Endodermal cell (in vitro differentiated cells): ENCODE measurements around the gene CPSF4. TPM values are rescaled to one million over a fixed set of nuclear protein-coding genes. Genes with fewer than 3 reads are reported as not detected.

Experiments
- DNase-seq: peaks from one replicate; pipeline ENCODE4 v3.0.0-alpha.2; 2017
- H3K27ac ChIP-seq: 2 replicates; pipeline ENCODE4 v1.5.1; 2013; ENCODE audit warnings: mild to moderate bottlenecking, low read depth, low read length, moderate library complexity
- H3K27me3 ChIP-seq: 2 replicates; pipeline ENCODE4 v1.6.1; 2013; ENCODE audit warnings: mild to moderate bottlenecking, low read length, moderate library complexity; ENCODE audit not compliant: insufficient read depth, control insufficient read depth, poor library complexity, severe bottlenecking
- H3K36me3 ChIP-seq: 2 replicates; pipeline ENCODE4 v1.7.0; 2013; ENCODE audit warnings: mild to moderate bottlenecking, low read length, moderate library complexity; ENCODE audit not compliant: control insufficient read depth, insufficient read depth
- H3K4me1 ChIP-seq: one replicate; pipeline ENCODE4 v1.7.0; 2013; ENCODE audit warnings: low read length; ENCODE audit not compliant: control insufficient read depth, insufficient read depth
- H3K4me3 ChIP-seq: 2 replicates; pipeline ENCODE4 v1.5.1; 2013; ENCODE audit warnings: mild to moderate bottlenecking, low read length, moderate library complexity
- H3K9ac ChIP-seq: 2 replicates; pipeline ENCODE4 v1.6.1; 2013; ENCODE audit warnings: mild to moderate bottlenecking, low read length, moderate library complexity; ENCODE audit not compliant: poor library complexity, severe bottlenecking; ENCODE audit errors: extremely low read depth
- H3K9me3 ChIP-seq: 2 replicates; pipeline ENCODE4 v1.6.1; 2013; ENCODE audit warnings: mild to moderate bottlenecking, low read length, moderate library complexity; ENCODE audit not compliant: control insufficient read depth
- H3K27ac Mint-ChIP-seq: 2 replicates; pipeline ENCODE4 v1.8.0; 2020; ENCODE audit warnings: mixed read lengths
- H3K27me3 Mint-ChIP-seq: 2 replicates; pipeline ENCODE4 v1.8.0; 2021; ENCODE audit warnings: mild to moderate bottlenecking, mixed read lengths; ENCODE audit not compliant: insufficient read depth
- H3K36me3 Mint-ChIP-seq: 2 replicates; pipeline ENCODE4 v1.8.0; 2020; ENCODE audit warnings: low read depth, mixed read lengths
- H3K4me1 Mint-ChIP-seq: 2 replicates; pipeline ENCODE4 v1.8.0; 2020; ENCODE audit warnings: mixed read lengths
- H3K4me3 Mint-ChIP-seq: 2 replicates; pipeline ENCODE4 v1.8.0; 2020; ENCODE audit warnings: mild to moderate bottlenecking, moderate library complexity, mixed read lengths
- H3K9me3 Mint-ChIP-seq: 2 replicates; pipeline ENCODE4 v1.8.0; 2020; ENCODE audit warnings: mild to moderate bottlenecking, mixed read lengths
- WGBS, 2 experiments: methylation state at CpG; one replicate each; pipeline versions ENCODE4 v1.1.5 to v1.1.7; 2013; ENCODE audit warnings: missing lambda C conversion rate in 2 of 2, mixed read lengths in 1 of 2; ENCODE audit not compliant: insufficient coverage in 1 of 2, insufficient read length in 1 of 2; 5-methylcytosine and 5-hydroxymethylcytosine counted together
- total RNA-seq, 2 donors: library from RNA; stranded (reverse); fragmentation: NEBNext Ultra II Directional in 1 of 2; extraction: Animal tissue kit (Norgen Biotek cat#: 25700) in 1 of 2; gene quantifications; 2 replicates in 1 of 2; 3 replicates in 1 of 2; pipeline ENCODE4 v1.2.1, GENCODE V29; 2021
- TF ChIP-seq, protein P1 (sequence below): fragments of 200-600 bp; sonication (generic); conservative IDR thresholded peaks from 2 replicates; pipeline ENCODE4 v1.5.0; 2021; ENCODE audit warnings: antibody characterized with exemption, mild to moderate bottlenecking

Gene CPSF4
- total RNA-seq, 2 donors from 2014 or later, result 87.3 to 126 TPM

DNA sequence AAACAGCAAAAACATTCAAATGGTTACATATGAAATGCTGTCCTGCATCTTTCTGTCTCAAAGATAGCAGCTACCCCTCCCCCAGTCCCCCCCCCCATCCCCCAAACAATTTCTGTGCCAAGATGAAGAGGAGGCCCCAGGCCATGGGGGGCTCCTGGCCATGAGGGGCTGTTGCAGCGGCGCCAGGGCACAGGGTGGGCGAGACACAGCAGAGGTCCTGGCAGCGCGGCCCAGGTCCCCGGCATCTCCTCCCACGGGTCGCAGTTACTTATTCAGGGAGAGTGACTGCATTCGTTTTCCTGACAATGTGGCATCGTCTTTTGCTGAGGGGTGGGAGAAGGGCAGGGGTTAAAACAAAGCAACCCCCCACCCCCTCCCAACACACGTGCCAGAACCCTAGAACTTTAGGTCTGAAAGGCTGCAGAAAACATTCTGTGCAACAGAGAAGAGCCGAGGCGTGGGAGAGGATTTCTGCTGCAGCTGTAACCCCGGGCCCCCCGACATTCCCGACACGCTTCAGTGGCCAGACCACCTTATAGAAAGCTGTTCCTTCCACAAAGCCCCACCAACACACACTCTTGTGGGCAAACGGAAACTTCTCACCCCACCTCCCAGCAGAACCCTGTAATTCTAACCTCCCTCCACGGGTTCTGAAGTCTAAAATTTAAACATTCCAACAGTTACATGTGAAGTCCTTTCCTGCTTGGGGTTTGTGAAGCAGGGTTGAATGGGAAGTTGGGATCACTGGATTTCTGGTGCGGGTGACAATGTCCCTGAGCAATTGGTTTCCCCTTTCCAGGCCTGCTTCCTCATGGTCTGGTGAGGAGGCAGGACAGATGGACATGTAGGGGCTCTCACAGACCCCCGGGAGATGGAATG is 42.1 kb upstream of the CPSF4 start:
- WGBS, 2 experiments, result 92 to 100% methylated on average over 1 to 21 of the region's 21 CpGs
- H3K4me3 ChIP-seq, result no peak overlapping the region
- H3K27ac ChIP-seq, result peak overlapping the region; percentile 49
- peaks cover 76% of the 10 kb centered on the region for H3K36me3 ChIP-seq
- Mint-ChIP-seq H3K27ac (no peak overlapping the region), H3K9me3 (no peaks in the 10 kb centered on the region), H3K4me1 (peaks cover 9% of the 10 kb centered on the region), H3K4me3 (no peak overlapping the region), H3K36me3 (peaks cover 58% of the 10 kb centered on the region), H3K27me3 (no peaks in the 10 kb centered on the region)
- TF ChIP-seq, protein P1, sequence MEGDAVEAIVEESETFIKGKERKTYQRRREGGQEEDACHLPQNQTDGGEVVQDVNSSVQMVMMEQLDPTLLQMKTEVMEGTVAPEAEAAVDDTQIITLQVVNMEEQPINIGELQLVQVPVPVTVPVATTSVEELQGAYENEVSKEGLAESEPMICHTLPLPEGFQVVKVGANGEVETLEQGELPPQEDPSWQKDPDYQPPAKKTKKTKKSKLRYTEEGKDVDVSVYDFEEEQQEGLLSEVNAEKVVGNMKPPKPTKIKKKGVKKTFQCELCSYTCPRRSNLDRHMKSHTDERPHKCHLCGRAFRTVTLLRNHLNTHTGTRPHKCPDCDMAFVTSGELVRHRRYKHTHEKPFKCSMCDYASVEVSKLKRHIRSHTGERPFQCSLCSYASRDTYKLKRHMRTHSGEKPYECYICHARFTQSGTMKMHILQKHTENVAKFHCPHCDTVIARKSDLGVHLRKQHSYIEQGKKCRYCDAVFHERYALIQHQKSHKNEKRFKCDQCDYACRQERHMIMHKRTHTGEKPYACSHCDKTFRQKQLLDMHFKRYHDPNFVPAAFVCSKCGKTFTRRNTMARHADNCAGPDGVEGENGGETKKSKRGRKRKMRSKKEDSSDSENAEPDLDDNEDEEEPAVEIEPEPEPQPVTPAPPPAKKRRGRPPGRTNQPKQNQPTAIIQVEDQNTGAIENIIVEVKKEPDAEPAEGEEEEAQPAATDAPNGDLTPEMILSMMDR, result no peak
- H3K4me1 ChIP-seq, result no peaks in the 10 kb centered on the region
- H3K9me3 ChIP-seq, result no peaks in the 10 kb centered on the region
- H3K9ac ChIP-seq, result no peak overlapping the region
- DNase-seq, result no peak
- no peaks in the 10 kb centered on the region for H3K27me3 ChIP-seq

DNA sequence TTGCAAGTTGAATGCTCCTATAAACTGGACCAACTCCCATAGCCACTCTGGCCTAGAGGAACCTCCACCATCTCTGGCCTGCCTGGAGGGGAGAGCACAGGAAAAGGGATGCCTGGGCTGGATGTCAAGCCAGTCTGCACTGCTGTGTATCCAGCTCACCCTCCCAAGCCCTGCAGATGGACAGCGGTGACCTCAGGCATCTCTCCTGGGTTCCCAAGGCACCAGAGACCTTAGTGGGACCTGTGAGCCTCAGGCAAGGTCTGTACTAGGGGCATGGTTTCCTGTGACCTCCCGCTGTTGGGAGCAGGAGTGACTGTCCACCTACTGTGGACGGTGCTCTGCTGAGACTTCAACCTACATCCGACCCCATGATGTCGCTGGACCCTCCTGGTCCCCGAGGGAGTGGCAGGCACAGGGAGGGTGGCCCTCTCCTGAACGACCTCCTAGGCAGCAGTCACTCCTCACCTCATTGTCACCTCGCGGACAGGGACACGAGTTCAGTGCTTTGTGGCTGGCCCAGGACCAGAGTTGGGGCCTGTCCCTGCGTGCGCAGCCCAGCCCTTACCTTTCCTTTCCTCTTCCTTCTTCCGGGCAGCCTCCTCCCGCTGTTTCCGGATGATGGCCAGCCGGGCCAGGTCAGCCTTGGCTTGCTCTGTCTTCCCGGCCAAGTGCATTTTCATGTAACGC is 41.3 kb upstream of the CPSF4 start:
- TF ChIP-seq, protein P1, result no peak
- H3K27me3 Mint-ChIP-seq, result no peaks in the 10 kb centered on the region
- H3K4me1 Mint-ChIP-seq, result peaks cover 9% of the 10 kb centered on the region
- no peaks in the 10 kb centered on the region for H3K4me1 ChIP-seq
- no peak for DNase-seq
- H3K4me3 ChIP-seq, result no peak overlapping the region
- WGBS, 2 experiments, result 94 to 96% methylated on average over 11 to 18 of the region's 18 CpGs
- H3K27me3 ChIP-seq, result no peaks in the 10 kb centered on the region
- peaks cover 58% of the 10 kb centered on the region for H3K36me3 Mint-ChIP-seq
- H3K27ac ChIP-seq, result no peak overlapping the region
- H3K27ac Mint-ChIP-seq, result no peak overlapping the region
- H3K36me3 ChIP-seq, result peaks cover 84% of the 10 kb centered on the region
- H3K9ac ChIP-seq, result no peak overlapping the region
- no peaks in the 10 kb centered on the region for H3K9me3 ChIP-seq
- H3K4me3 Mint-ChIP-seq, result no peak overlapping the region
- H3K9me3 Mint-ChIP-seq, result no peaks in the 10 kb centered on the region

DNA sequence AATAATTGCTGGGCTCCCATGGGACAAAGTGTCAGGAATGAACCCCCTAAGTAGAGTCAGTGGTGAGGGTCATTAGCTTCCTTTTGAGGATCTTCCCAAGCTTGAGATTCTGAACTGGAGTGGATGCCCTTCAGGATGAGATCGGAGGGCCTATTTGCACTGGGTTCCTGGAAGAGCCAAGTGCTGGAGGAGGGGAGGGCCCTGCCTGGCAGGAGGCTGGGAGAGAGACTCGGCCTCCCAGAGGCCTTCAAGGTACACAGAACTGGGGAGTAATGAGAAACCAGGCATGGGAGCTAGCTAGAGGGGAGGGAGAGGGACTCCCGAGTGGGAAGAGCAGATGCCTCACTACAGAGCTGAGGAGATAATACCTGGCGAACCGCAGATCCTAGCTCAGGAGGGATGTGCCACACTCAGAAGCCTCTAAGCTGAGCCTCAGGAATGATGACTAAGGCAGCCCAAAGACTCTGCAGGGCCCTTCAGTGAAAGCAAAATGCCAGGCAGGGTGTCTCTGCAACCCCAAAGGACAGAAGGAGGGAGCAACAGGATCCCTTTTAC is 39.8 kb upstream of the CPSF4 start:
- WGBS, 2 experiments, result 91 to 95% methylated on average over 5 of the region's 5 CpGs
- no peak for DNase-seq
- Histone ChIP-seq H3K4me3 (no peak overlapping the region), H3K36me3 (peaks cover 93% of the 10 kb centered on the region), H3K4me1 (no peaks in the 10 kb centered on the region), H3K27me3 (no peaks in the 10 kb centered on the region), H3K9ac (no peak overlapping the region), H3K9me3 (no peaks in the 10 kb centered on the region), H3K27ac (no peak overlapping the region)
- peaks cover 71% of the 10 kb centered on the region for H3K36me3 Mint-ChIP-seq
- no peaks in the 10 kb centered on the region for H3K9me3 Mint-ChIP-seq
- H3K4me3 Mint-ChIP-seq, result no peak overlapping the region
- H3K27ac Mint-ChIP-seq, result peak overlapping the region; percentile 17
- peaks cover under 1% of the 10 kb centered on the region for H3K4me1 Mint-ChIP-seq
- H3K27me3 Mint-ChIP-seq, result no peaks in the 10 kb centered on the region
- TF ChIP-seq, protein P1, result no peak
